ENCODE results near the gene INSYN1. TPM values are rescaled to one million over a fixed set of nuclear protein-coding genes. Genes with fewer than 3 reads are reported as not detected.

INSYN1 gene
- total RNA-seq, 1 experiment from 2014 or later: not detected

GRCh38 chr15:73755481-73755880 lies 2.3 kb upstream of the INSYN1 start:
- Histone ChIP-seq H3K27ac (ENCODE audit: low read length) (no peak overlapping the region), H3K36me3 (ENCODE audit: low read depth, low read length) (no peaks in the 10 kb centered on the region), H3K9me2 (replicated peaks; ENCODE audit: low read length) (no peaks in the 10 kb centered on the region), H3F3A (ENCODE audit: low read length, unreplicated experiment) (no peaks in the 10 kb centered on the region), H3K4me2 (ENCODE audit: low read length) (no peak overlapping the region), H3K9me3 (ENCODE audit: low read length) (no peaks in the 10 kb centered on the region), H3K9ac (ENCODE audit: low read length) (no peak overlapping the region), H3K79me2 (ENCODE audit: low read length) (no peaks in the 10 kb centered on the region), H3K27me3 (ENCODE audit: low read length) (peaks cover 73% of the 10 kb centered on the region), H4K20me1 (ENCODE audit: low read length) (no peaks in the 10 kb centered on the region), H3K4me1 (ENCODE audit: insufficient read depth, low read length) (no peaks in the 10 kb centered on the region), H3K4me3 (ENCODE audit: low read length) (no peak overlapping the region), H2AFZ (ENCODE audit: low read length) (no peak overlapping the region)
- POLR2A ChIA-PET (ENCODE audit: unreplicated experiment): no interaction called here
- CTCF ChIA-PET: no interaction called here
- TF ChIP-seq EZH2phosphoT487 (IDR thresholded peaks at IDR 0.05; ENCODE audit: borderline replicate concordance, low read length) (no peak), CTCF (conservative IDR thresholded peaks at IDR 0.05; ENCODE audit: low read depth, low read length) (no peak), EZH2 (IDR thresholded peaks at IDR 0.05; ENCODE audit: low read length, unreplicated experiment) (no peak)
- no TSS peak for BruUV-seq (replicated peaks)
- intact Hi-C loops (cut with micrococcal nuclease): no loop called here
- DNase-seq (no peak), ATAC-seq (no peak)

- peaks cover 66% of the 10 kb centered on the region for H3K27me3 ChIP-seq (ENCODE audit: low read length)
These were observed 1.3 kb upstream of the INSYN1 start for GRCh38 chr15:73754461-73754860.

More at GRCh38 chr15:73754461-73754860, 1.3 kb upstream of the INSYN1 start:
- Histone ChIP-seq H3K4me1 (ENCODE audit: insufficient read depth, low read length) (no peaks in the 10 kb centered on the region), H3K4me2 (ENCODE audit: low read length) (no peak overlapping the region), H3K9ac (ENCODE audit: low read length) (no peak overlapping the region), H2AFZ (ENCODE audit: low read length) (no peak overlapping the region), H3K4me3 (ENCODE audit: low read length) (no peak overlapping the region), H3K9me2 (replicated peaks; ENCODE audit: low read length) (no peaks in the 10 kb centered on the region), H3K79me2 (ENCODE audit: low read length) (no peaks in the 10 kb centered on the region), H3K36me3 (ENCODE audit: low read depth, low read length) (no peaks in the 10 kb centered on the region), H3F3A (ENCODE audit: low read length, unreplicated experiment) (no peaks in the 10 kb centered on the region), H3K9me3 (ENCODE audit: low read length) (no peaks in the 10 kb centered on the region), H3K27ac (ENCODE audit: low read length) (no peak overlapping the region), H4K20me1 (ENCODE audit: low read length) (no peaks in the 10 kb centered on the region)
- DNase-seq: no peak
- ChIA-PET CTCF (no interaction called here), POLR2A (ENCODE audit: unreplicated experiment) (no interaction called here)
- no peak for ATAC-seq
- BruUV-seq (replicated peaks): no TSS peak
- intact Hi-C loops (cut with micrococcal nuclease): no loop called here
- TF ChIP-seq EZH2phosphoT487 (IDR thresholded peaks at IDR 0.05; ENCODE audit: borderline replicate concordance, low read length): no peak
- TF ChIP-seq CTCF (conservative IDR thresholded peaks at IDR 0.05; ENCODE audit: low read depth, low read length): no peak
- no peak for TF ChIP-seq EZH2 (IDR thresholded peaks at IDR 0.05; ENCODE audit: low read length, unreplicated experiment)
